BE2C (cell line): Measurements from ENCODE around the gene COX4I1.

Experiments used
- DNase-seq: peaks from one replicate; pipeline ENCODE4 v3.0.0-alpha.2; 2020
- H3K27me3 ChIP-seq: fragments of 250-450 bp; sonication (Bioruptor Pico); 2 replicates; pipeline ENCODE4 v1.5.1; 2020; ENCODE audit warnings: mild to moderate bottlenecking
- H3K36me3 ChIP-seq: fragments of 250-450 bp; sonication (Bioruptor Pico); 2 replicates; pipeline ENCODE4 v1.5.1; 2020; ENCODE audit warnings: mild to moderate bottlenecking
- H3K4me1 ChIP-seq: fragments of 250-450 bp; sonication (Bioruptor Pico); 2 replicates; pipeline ENCODE4 v1.5.1; 2020
- H3K4me3 ChIP-seq: 2 replicates; pipeline ENCODE4 v1.5.1; 2011; ENCODE audit warnings: low read depth, low read length
- H3K9me3 ChIP-seq: fragments of 250-450 bp; sonication (Bioruptor Pico); 2 replicates; pipeline ENCODE4 v1.5.1; 2020
- TF ChIP-seq, protein P1 (sequence below): IDR thresholded peaks from 2 replicates; pipeline ENCODE4 v1.5.1; 2012; ENCODE audit warnings: mild to moderate bottlenecking, low read depth, low read length

The COX4I1 gene

GRCh38 chr16:85838876-85839585 lies 39.5 kb downstream of the COX4I1 start:
- no peak overlapping the region for H3K4me3 ChIP-seq
- H3K4me1 ChIP-seq = no peaks in the 10 kb centered on the region
- peaks cover 66% of the 10 kb centered on the region for H3K27me3 ChIP-seq
- TF ChIP-seq, protein P1, sequence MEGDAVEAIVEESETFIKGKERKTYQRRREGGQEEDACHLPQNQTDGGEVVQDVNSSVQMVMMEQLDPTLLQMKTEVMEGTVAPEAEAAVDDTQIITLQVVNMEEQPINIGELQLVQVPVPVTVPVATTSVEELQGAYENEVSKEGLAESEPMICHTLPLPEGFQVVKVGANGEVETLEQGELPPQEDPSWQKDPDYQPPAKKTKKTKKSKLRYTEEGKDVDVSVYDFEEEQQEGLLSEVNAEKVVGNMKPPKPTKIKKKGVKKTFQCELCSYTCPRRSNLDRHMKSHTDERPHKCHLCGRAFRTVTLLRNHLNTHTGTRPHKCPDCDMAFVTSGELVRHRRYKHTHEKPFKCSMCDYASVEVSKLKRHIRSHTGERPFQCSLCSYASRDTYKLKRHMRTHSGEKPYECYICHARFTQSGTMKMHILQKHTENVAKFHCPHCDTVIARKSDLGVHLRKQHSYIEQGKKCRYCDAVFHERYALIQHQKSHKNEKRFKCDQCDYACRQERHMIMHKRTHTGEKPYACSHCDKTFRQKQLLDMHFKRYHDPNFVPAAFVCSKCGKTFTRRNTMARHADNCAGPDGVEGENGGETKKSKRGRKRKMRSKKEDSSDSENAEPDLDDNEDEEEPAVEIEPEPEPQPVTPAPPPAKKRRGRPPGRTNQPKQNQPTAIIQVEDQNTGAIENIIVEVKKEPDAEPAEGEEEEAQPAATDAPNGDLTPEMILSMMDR = no peak
- no peak for DNase-seq
- H3K9me3 ChIP-seq = no peaks in the 10 kb centered on the region; the same call in 1 of the 2 replicates
- no peaks in the 10 kb centered on the region for H3K36me3 ChIP-seq

DNA sequence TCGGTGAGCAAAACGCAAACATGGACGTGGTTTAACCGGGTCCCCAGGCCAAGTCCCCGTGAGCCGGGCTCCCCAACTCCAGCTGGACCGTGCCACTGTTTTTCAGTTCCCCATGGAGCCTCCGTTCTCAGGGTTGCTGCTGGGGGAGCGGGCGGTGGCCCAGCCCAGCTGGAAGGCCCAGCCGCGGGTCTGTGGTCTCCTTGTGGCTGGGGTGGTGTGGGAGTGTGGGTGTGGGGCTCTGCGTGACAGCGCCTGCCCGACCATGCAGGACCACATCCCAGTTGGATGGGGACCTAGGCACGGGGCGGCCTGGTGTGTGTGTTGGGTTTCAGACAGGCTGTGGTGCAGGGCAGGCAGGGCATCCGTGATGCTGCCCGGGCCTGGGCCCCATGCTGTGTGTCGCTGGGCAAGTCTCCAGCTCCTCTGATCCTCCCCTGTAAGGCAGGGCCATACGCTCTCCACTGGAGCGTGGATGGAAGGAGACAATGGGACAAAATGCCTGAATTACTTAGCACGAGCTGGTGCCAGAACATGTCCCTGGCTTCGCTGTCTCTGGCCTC lies 40.3 kb downstream of the COX4I1 start:
- no peaks in the 10 kb centered on the region; the same call in 1 of the 2 replicates for H3K9me3 ChIP-seq
- no peaks in the 10 kb centered on the region for H3K4me1 ChIP-seq
- peaks cover 69% of the 10 kb centered on the region for H3K27me3 ChIP-seq
- no peaks in the 10 kb centered on the region for H3K36me3 ChIP-seq
- TF ChIP-seq, protein P1 = no peak
- DNase-seq = no peak
- no peak overlapping the region for H3K4me3 ChIP-seq

DNA sequence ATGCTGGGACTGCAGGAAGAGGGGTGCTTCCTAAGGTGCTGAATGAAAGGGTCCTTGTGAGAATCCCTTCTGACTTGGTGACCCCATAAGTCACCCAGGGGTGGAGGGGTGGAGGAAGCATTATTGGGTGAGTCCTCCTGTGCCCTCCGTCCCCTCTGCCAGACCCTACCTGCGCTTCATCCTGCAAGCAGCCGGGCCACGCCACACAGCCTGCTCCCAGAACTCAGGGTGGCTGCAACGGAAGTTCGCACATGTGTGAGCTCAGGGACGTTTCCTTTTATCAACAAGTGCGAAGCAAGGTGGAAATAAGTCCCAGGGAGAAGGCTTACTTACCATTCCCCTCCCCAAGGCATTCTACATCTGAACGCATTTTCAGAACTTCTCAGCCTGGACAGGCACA lies 40.9 kb downstream of the COX4I1 start:
- no peak for DNase-seq
- Histone ChIP-seq H3K27me3 (peaks cover 69% of the 10 kb centered on the region), H3K4me3 (no peak overlapping the region), H3K9me3 (no peaks in the 10 kb centered on the region; the same call in 1 of the 2 replicates), H3K36me3 (no peaks in the 10 kb centered on the region), H3K4me1 (no peaks in the 10 kb centered on the region)
- TF ChIP-seq, protein P1 = no peak

DNA sequence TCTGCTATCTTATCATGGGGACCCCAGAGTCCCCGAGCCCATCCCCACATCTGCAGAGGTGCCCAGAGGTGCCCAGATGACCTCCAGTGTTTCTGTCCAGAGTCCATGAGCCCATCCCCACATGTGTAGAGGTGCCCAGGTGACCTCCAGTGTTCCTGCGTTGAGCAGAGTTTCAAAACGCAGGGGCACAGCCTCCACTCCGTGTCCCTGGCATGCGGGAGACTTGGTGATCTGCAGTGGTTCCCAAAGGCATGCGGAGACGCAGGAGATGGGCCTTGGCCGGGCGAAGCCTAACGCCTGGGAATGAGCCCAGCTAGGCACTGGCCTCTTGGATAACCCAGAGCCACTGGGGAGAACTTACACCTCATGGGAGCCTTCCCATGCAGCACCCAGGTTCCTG lies 41.3 kb downstream of the COX4I1 start:
- H3K4me3 ChIP-seq = no peak overlapping the region
- peaks cover 65% of the 10 kb centered on the region for H3K27me3 ChIP-seq
- TF ChIP-seq, protein P1 = no peak
- H3K36me3 ChIP-seq = no peaks in the 10 kb centered on the region
- H3K9me3 ChIP-seq = no peaks in the 10 kb centered on the region; the same call in 1 of the 2 replicates
- DNase-seq = no peak
- no peaks in the 10 kb centered on the region for H3K4me1 ChIP-seq

DNA sequence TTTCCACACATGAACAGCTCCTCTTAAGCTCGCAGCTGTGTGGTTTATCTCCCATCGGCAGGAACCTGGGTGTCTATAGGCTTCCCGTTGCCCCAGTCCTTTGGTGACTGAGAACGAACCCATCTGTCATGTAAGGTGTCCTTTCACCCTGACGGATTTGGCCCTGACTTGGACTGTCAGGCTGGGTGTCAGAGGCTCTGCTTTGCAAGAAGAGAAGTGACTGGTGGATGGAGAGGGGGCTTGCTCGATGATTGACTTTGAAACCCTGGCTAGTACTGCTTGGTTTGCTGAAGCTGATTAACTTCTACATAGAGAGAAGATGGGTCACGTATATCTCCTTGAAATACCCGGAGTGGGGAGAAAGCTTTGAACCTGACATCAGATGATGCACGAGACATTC lies 42.9 kb downstream of the COX4I1 start:
- Histone ChIP-seq H3K27me3 (peaks cover 65% of the 10 kb centered on the region), H3K36me3 (no peaks in the 10 kb centered on the region), H3K4me3 (no peak overlapping the region), H3K9me3 (no peaks in the 10 kb centered on the region; the same call in 1 of the 2 replicates), H3K4me1 (no peaks in the 10 kb centered on the region)
- DNase-seq = no peak
- TF ChIP-seq, protein P1 = no peak

- TF ChIP-seq, protein P1 = no peak
- Histone ChIP-seq H3K9me3 (no peaks in the 10 kb centered on the region; the same call in 1 of the 2 replicates), H3K27me3 (peaks cover 65% of the 10 kb centered on the region), H3K4me3 (no peak overlapping the region), H3K4me1 (no peaks in the 10 kb centered on the region), H3K36me3 (no peaks in the 10 kb centered on the region)
- no peak for DNase-seq
Observed at GRCh38 chr16:85842848-85843247, 43.4 kb downstream of the COX4I1 start.
